NAMALWA (cell line): Measurements from ENCODE around the gene GPSM3.
A peak's percentile ranks its signal among the peaks of the same experiment; 100 is the strongest.
"Not testable (repeated sequence)": the region's sequence is repeated elsewhere in the genome, so short reads cannot be mapped to it uniquely, and the experiment has no call there.

Experiments
- DNase-seq: peaks from one replicate; pipeline ENCODE4 v3.0.0-alpha.2; 2015; ENCODE audit warnings: low spot score

The GPSM3 gene

GRCh38 chr6:32192608-32193039 is at the start of gene GPSM3:
GPSM3 (minus strand) TSS chr6:32192643; CDS start chr6:32192513, 130 bp downstream.
- DNase-seq: peak; percentile 62

- no peak for DNase-seq
These were observed 48.2 kb upstream of the GPSM3 start for GRCh38 chr6:32240686-32241085.

- no peak for DNase-seq
These were observed 47.0 kb upstream of the GPSM3 start for GRCh38 chr6:32239462-32239861.

- DNase-seq: peak; percentile 27
These were observed 42.5 kb upstream of the GPSM3 start for GRCh38 chr6:32234934-32235333.

- DNase-seq: no peak
These were observed 34.0 kb upstream of the GPSM3 start for GRCh38 chr6:32226434-32226833.

- peak; percentile 22 for DNase-seq
These were observed 32.3 kb upstream of the GPSM3 start for GRCh38 chr6:32224696-32225095.

- no peak for DNase-seq
These were observed 31.1 kb upstream of the GPSM3 start, which contains the start of gene NOTCH4 for GRCh38 chr6:32223258-32224235. NOTCH4 (minus strand) TSS chr6:32224067; CDS start chr6:32223928, 139 bp downstream.

GRCh38 chr6:32222333-32223230 is 30.1 kb upstream of the GPSM3 start:
- DNase-seq: no peak

GRCh38 chr6:32220021-32220420 is 27.6 kb upstream of the GPSM3 start:
- no peak for DNase-seq

GRCh38 chr6:32218167-32218566 is 25.7 kb upstream of the GPSM3 start:
- no peak for DNase-seq

- no peak for DNase-seq
These were observed 24.6 kb upstream of the GPSM3 start for GRCh38 chr6:32216998-32217397.

GRCh38 chr6:32216285-32216684 is 23.8 kb upstream of the GPSM3 start:
- DNase-seq: no peak

GRCh38 chr6:32215617-32216016 is 23.2 kb upstream of the GPSM3 start:
- DNase-seq: no peak

GRCh38 chr6:32214126-32214525 is 21.7 kb upstream of the GPSM3 start:
- DNase-seq: no peak

GRCh38 chr6:32213649-32214048 is 21.2 kb upstream of the GPSM3 start:
- no peak for DNase-seq

GRCh38 chr6:32212076-32212760 is 19.8 kb upstream of the GPSM3 start:
- DNase-seq: no peak

- not testable (repeated sequence) for DNase-seq
These were observed 19.0 kb upstream of the GPSM3 start for GRCh38 chr6:32211432-32211831.

GRCh38 chr6:32210191-32210601 is 17.8 kb upstream of the GPSM3 start:
- DNase-seq: no peak

- no peak for DNase-seq
These were observed 16.6 kb upstream of the GPSM3 start for GRCh38 chr6:32208996-32209395.

- DNase-seq: no peak
These were observed 11.8 kb upstream of the GPSM3 start for GRCh38 chr6:32204268-32204715.

GRCh38 chr6:32203426-32204267 is 11.2 kb upstream of the GPSM3 start:
- no peak for DNase-seq
